Suppressor macrophage (primary cell): ENCODE data around the gene TRIM44.
"Not testable (repeated sequence)": the region's sequence is repeated elsewhere in the genome, so short reads cannot be mapped to it uniquely, and the experiment has no call there.

Experiments used
- DNase-seq, 4 experiments: peaks; one replicate each; pipeline ENCODE4 v3.0.0-alpha.2; 2020 to 2022

Gene TRIM44

GRCh38 chr11:35822815-35823495 is 160.4 kb downstream of the TRIM44 start:
- no peak for DNase-seq

GRCh38 chr11:35823742-35824298 is 161.2 kb downstream of the TRIM44 start:
- DNase-seq: no peak

GRCh38 chr11:35825386-35825785 is 162.8 kb downstream of the TRIM44 start:
- DNase-seq: no peak

- DNase-seq: no peak
These were observed 163.4 kb downstream of the TRIM44 start for GRCh38 chr11:35826006-35826405.

GRCh38 chr11:35826949-35827348 is 164.4 kb downstream of the TRIM44 start:
- DNase-seq: no peak

GRCh38 chr11:35836205-35836604 is 173.6 kb downstream of the TRIM44 start:
- DNase-seq: no peak

- no peak for DNase-seq
These were observed 175.5 kb downstream of the TRIM44 start for GRCh38 chr11:35838071-35838470.

GRCh38 chr11:35838697-35839367 is 176.3 kb downstream of the TRIM44 start:
- DNase-seq: not testable (repeated sequence)

- DNase-seq: no peak
These were observed 177.0 kb downstream of the TRIM44 start for GRCh38 chr11:35839368-35840161.

- no peak for DNase-seq
These were observed 179.2 kb downstream of the TRIM44 start for GRCh38 chr11:35841733-35842132.

GRCh38 chr11:35842958-35843357 is 180.4 kb downstream of the TRIM44 start:
- no peak for DNase-seq

GRCh38 chr11:35844579-35844978 is 182.0 kb downstream of the TRIM44 start:
- no peak for DNase-seq

GRCh38 chr11:35845860-35846259 is 183.3 kb downstream of the TRIM44 start:
- no peak for DNase-seq

GRCh38 chr11:35846874-35847273 is 184.3 kb downstream of the TRIM44 start:
- no peak for DNase-seq

- no peak for DNase-seq
These were observed 184.9 kb downstream of the TRIM44 start for GRCh38 chr11:35847473-35847872.

- DNase-seq: no peak
These were observed 186.0 kb downstream of the TRIM44 start for GRCh38 chr11:35848616-35849015.

- no peak for DNase-seq
These were observed 187.6 kb downstream of the TRIM44 start for GRCh38 chr11:35850191-35850590.

GRCh38 chr11:35851342-35851741 is 188.8 kb downstream of the TRIM44 start:
- no peak for DNase-seq

- DNase-seq: peak; percentile 39 to 69 (median 57)
These were observed 189.5 kb downstream of the TRIM44 start for GRCh38 chr11:35852056-35852455.

- no peak for DNase-seq
These were observed 191.4 kb downstream of the TRIM44 start for GRCh38 chr11:35853971-35854370.

GRCh38 chr11:35855671-35856070 is 193.1 kb downstream of the TRIM44 start:
- DNase-seq: no peak

- no peak for DNase-seq
These were observed 193.7 kb downstream of the TRIM44 start for GRCh38 chr11:35856259-35856658.

GRCh38 chr11:35856756-35857155 is 194.2 kb downstream of the TRIM44 start:
- no peak for DNase-seq
